Cerebellar cortex (tissue), 1 donor: ENCODE measurements around the gene TNRC18.
"Not testable (repeated sequence)": the region's sequence is repeated elsewhere in the genome, so short reads cannot be mapped to it uniquely, and the experiment has no call there.

Experiments used
- DNase-seq: peaks from one replicate; pipeline ENCODE4 v3.0.0-alpha.2; 2015; ENCODE audit warnings: low spot score

The TNRC18 gene

DNA sequence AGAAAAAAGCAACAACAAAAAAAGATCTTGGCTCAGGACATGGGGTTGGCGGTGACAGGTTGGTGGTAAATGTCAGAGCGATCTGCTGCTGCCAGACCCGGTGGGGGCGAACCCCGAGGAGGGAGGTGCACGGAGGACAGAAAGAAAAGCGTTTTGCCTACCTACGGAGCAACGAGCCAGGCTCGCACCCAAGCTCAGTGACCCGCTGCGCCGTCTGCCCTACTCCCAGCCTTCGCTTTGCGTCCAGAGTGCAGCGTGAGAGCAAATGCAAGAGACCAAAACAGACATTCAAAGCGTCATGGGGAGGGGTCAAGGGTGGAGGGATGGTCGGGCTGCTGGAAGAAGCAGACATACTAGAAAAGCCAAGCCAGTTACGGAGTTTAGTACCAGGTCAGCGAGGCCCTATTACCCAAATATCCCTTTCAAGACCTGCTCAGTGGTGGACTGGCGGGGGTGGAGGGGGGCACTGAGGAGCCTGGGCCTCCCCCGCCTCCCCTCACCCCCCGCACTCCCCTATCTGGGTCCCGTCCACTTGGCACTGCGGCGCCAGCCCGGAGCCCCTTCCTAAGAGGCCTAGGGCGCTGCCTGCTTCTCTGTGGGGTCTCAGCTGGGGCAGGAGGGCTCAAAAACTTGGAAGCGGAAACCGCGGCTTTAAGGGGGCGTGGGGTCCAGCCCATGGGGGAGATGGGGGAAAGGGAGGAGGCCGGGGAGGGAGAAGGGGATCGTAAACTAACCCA lies 74.0 kb downstream of the TNRC18 start:
- no peak for DNase-seq

- no peak for DNase-seq
Measured at GRCh38 chr7:5349005-5349380, 74.6 kb downstream of the TNRC18 start.

GRCh38 chr7:5348134-5349004 lies 75.3 kb downstream of the TNRC18 start:
- DNase-seq = no peak

DNA sequence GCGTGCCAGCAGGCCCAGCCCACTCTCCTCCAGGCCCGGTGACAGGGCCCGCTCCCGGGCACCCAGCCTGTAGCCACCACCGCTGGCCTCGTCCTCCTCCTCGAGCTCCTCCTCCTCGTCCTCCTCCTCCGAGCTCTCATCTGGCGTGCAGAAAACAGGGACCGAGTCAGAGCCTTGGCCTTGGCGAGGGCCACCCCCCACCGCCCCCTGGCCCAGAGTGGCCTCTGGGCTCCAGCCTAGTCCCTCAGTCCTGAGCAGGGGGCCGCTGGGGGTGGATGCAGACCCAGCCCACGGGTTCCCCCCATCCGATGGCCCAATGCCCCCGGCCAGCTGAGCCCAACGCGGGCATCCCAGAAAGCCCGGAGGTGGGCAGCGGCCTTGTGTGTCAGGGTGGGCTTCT lies 78.0 kb downstream of the TNRC18 start:
- DNase-seq = no peak

GRCh38 chr7:5345171-5345570 lies 78.5 kb downstream of the TNRC18 start:
- no peak for DNase-seq

GRCh38 chr7:5344342-5344741 lies 79.3 kb downstream of the TNRC18 start:
- no peak for DNase-seq

DNA sequence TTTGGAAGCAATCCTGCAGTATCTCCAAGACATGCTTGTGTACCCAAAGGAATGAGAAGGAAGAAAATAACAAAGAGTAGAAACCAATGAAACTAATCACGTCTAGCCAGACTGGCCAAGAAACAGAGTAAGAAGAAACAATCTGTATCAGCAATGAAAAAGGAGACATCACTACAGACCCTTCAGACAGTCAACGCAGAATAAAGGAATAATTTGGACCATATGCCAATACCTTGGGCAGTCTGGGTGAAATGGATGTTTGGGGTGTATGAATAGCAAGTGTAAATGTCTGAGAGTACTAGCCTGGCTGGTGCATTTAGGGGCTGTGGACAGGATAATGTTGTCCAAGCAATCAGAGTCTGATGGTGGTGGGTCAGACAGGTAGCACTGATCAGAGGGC lies 79.8 kb downstream of the TNRC18 start:
- DNase-seq = no peak

DNA sequence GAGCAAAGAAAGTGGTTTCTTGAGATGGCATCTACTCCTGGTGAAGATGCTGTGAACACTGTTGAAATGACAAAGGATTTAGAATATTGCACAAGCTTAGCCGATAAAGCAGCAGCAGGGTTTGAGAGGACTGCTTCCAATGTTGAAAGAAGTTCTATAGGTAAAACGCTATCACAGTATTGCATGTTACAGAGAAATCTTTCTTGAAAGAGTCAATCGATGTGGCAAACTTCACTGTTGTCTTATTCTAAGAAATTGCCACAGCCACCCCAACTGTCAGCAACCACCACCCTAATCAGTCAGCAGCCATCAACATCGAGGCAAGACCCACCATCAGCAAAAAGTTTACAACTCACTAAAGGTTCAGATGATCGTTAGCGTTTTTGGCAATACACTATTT lies 81.0 kb downstream of the TNRC18 start:
- DNase-seq = no peak

DNA sequence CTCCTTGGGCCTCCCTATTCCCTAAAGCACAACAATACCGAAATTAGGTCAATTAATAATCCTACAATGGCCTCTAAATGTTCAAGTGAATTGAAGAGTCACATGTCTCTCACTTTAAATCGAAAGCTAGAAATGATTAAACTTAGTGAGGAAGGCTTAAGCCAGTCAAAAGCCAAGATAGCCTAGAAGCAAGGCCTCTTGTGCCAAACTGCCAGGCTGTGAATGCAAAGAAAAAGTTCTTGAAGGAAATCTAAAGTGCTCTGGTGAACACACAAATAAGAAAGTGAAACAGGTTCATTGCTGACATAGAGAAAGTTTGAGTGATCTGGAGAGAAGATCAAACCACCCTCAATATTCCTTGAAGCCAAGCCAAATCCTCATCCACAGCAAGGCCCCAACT lies 83.7 kb downstream of the TNRC18 start:
- no peak for DNase-seq

- DNase-seq = no peak
Measured at GRCh38 chr7:5337047-5337446, 86.6 kb downstream of the TNRC18 start.

DNA sequence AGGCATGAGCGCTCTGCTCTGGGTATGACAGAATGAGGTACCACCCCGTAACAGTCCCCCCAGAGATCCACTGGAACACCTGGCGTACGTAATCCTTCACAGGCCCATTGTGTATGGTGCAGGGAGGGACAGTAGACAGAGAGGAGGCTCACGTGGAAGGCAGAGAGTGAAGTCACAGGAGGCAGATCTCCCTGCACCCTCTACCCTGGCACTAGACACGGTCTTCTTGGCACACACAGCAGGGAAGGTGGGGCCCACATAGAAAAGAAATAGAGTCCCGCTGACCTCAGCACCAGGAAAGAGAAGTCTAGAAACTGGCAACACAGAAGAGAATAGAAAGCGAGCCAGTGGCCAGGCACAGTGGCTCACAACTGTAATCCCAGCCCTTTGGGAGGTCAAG lies 89.0 kb downstream of the TNRC18 start:
- no peak for DNase-seq

DNA sequence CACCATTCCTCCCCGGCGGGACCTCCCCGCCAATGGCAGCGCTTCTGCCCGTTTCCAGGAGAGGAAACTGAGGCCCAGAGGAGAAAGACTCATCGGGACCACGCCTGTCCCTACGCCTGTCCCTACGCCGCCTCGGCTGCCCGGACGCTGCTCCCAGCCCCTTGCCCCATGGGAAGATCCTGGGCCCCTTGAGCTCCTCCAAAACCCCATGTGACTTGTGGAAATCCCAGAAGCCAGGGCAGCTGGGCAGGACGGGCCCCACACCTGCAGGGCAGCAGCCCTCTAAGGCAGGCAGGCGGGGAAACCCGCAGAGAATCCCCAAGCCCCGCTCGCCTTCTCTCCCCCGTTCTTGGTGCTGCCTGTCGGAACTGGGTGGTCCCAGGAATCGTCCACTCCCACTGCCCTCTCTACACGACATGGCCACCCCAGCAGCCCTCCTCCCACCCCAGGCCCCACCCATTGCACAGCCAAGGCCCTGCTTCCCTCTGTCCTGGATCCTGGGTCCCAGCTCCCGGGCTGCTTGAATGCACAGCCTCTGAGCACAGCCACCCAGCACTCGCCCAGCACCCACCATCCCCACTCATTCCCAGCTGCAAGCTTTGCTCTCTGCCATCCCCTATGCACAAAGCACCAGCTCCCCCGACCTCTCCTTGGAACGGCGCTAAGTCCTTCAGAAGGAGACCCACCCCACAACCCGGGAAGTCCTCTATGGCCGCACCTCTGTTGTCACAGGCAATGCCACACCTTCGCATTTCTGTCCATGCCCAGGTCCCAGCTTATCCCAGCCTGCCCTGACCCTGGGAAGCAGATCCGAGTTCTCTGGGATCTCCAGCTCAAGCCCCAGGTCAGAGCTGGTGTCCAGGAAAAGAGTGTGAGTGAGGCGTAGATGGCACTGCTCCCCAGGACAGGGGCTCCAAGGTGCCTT lies 90.3 kb downstream of the TNRC18 start:
- DNase-seq = no peak

GRCh38 chr7:5332579-5332978 lies 91.1 kb downstream of the TNRC18 start:
- DNase-seq = no peak

DNA sequence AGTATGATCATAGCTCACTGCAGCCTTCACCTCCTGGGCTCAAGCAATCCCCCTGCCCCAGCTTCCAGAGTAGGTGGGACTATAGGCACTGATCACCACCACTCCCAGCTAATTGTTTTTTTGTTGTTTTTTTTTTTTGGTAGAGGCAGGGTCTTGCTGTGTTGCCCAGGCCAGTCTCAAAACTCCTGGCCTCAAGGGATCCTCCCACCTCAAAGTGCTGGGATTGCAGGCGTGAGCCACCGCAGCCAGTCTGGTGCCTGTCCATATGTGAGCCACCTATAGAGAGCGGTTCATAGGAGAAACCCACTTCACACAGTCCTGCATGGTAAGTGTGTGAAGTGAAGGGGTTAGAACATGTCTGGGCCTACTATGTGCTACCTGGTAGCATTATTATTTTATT lies 93.3 kb downstream of the TNRC18 start:
- DNase-seq = no peak

DNA sequence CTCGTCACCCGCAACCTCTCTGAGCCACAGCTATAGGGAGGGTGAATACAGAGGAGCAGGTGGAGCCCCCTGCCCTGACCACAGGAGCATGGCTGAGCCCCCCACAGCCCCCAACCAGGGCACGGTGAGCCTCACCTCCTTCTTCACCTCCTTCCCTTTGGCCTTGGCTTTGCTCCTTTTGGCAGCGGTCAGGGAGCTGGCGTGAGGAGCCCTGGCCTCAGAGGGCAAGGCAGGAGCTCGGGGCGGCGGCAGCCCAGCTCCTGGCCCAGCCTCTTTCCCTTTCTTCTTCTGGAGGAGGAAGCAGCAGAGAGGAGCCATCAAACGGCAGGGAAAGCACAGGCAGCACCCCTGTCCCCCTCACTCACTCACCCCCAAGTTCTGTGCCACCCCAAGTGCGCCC lies 98.7 kb downstream of the TNRC18 start:
- DNase-seq = no peak

DNA sequence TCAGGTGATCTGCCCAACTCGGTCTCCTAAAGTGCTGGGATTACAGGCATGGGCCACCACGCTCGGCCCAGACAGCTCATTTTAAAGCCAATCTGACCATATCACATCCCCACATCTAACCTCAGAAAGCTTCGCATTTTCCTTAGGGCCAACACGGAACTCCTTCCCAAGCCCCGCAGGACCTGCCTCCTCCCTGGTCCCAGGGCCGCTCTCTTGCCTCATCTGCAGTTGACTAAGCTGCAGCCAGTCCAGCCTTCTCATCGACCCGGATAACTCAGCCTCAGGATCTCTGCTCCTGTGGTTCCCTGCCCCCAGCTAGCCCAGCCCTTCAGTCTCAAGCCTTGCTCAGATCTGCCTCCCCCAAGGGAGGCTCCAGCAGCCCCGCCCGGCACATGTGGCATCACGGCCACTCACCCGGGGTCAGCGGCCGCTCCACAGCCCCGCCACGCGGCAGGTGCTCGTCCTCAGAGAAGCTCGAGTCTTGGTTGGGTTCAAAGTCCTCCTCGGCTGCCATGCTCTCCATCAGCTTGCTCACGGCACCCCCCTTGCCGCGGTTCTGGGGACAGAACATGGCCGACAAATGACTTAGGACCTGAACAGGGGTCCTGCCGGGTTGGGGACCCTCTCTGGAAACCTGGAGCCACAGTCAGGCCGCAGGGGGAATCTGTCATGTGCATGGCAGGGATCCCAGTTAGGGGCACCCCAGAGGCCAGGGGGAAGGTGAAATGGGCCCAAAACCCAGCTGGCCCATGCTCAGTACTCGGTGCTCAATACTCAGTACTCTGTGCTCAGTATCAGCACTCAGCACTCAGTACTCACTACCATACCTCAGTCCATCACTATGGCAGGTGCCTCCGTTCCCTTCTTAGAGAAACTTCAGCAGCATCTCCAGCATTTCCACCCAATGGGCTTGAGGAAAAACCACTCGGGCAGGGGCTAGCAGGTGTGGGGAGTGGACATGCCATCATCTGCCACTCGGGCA lies 99.5 kb downstream of the TNRC18 start:
- DNase-seq = not testable (repeated sequence)

DNA sequence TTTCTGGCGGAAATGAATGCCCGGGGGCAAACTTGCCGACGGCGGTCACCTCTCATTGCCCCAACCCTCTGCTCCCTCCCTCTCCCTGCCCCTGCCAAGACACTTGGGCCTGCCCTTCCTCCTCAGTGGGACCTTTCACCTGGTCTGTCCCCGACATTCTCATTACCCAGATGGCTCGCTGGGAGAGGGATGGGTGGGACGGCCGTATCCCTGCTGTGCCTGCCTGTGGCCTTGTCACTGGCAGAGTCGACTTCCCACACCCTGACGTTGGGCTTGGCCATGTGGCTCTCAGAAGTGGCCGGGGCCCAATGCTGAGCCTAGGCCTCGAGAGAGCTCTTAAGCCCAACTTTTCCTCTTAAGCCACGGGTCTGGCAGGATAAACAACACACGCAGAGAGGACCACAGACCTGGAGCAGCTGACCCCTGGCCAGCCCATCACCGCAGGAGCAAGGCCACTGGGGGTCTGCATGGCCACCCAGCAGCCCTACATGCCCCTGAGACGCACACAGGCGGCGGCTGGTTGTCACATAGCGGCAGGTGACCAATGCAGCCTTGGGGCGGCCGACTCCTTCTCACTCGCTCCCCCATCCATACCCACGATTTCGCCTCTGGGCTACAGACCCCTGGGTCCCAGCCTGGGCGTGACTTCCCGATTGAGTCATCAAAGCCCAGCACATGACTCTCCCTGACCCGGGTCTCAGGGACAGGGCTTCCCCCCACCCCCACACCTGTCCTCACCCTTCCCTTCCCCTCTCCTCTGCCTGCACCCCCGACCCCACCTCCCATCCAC lies 100.8 kb downstream of the TNRC18 start:
- DNase-seq = no peak

DNA sequence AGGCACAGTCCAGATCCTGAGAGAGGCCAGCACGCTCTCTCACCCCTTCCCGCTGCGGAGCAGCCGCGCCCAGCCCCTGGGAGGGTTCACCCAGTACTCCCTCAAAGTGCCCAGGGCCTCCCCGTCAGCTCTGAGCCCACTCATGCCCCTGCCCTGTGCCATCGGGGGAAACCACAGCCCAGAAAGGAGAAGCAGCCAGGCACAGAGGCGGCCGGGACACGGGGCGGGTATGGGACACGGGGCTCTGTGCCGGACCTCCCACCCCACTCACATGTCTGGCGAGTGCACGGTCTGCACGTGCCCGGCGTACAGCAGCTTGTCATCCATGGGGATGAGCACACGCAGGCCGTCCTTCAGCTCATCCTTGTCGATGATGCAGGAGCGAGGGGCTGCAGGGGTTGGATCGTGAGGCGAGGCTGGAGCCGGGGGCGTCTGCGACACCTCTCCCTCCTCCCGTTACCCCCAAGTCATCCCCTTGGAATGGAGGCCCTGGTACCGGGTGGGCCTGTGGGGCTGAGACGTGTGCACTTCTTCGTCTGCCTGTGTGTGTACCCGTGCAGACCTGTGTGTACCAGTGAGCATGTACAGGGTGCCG lies 102.7 kb downstream of the TNRC18 start:
- DNase-seq = no peak

DNA sequence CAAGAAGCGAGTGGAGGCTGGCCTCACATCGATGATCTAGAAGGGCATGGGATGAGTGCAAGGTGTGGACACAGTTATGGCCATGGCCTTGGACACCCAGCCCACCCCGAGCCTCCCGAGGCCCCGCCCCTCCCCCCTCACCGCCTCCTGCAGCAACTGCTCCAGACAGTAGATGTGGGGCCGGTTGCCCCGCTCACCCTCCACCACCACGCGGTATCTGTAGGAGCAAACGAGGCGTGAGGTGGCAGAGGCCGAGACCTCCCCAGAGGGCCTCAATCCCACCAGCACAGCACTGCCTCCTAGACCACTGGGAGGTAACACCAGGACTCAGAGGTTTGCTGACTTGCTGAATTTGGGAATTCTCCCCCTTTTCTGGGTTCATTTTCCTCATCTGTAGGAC lies 103.2 kb downstream of the TNRC18 start:
- no peak for DNase-seq

DNA sequence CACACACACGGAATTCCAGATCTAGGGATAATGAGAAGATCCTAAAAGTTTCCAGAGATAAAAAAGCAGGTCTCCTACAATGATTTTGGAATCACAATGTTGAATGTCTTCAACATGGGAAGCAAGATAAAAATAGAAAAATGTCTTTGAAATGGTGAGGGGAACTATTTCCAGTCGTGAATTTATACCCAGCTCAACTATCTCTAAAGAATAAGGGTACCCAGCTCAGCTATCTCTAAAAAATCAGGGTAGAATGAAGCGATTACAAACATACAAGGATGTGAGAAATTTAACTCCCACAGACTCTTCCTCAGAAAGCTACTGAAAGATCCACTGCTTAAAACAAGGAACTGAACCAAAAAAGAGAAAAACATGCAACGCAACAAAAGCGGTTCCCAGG lies 105.0 kb downstream of the TNRC18 start:
- DNase-seq = not testable (repeated sequence)
